GM12878 (cell line): Measurements from ENCODE around the gene LPIN2. TPM values are rescaled to one million over a fixed set of nuclear protein-coding genes. Genes with fewer than 3 reads are reported as not detected.

Source experiments
- ATAC-seq: fragments of 200-7000 bp; cut with Tn5 transposase; 3 replicates; pipeline ENCODE4 v1.9.1; 2020; ENCODE audit warnings: mild to moderate bottlenecking, moderate library complexity
- BruUV-seq: library from RNA; stranded (reverse); fragments of 400-500 nt; replicated peaks from 2 replicates; lab custom pipeline; 2021; lab: Mats Ljungman, UMichigan
- CTCF ChIA-PET: fragments of 300-600 bp; sonication (Branson Sonifier 250); formaldehyde crosslinking; extraction: SDS; loops from one replicate; lab custom pipeline; 2021; ENCODE audit warnings: inconsistent platforms; lab: Yijun Ruan, JAX
- POLR2A ChIA-PET: fragments of 350-600 bp; formaldehyde crosslinking; extraction: SDS; loops from one replicate; lab custom pipeline; 2021; ENCODE audit warnings: inconsistent platforms; lab: Charles Lee
- RAD21 ChIA-PET: fragments of 300-600 bp; sonication (Branson Sonifier 250); formaldehyde crosslinking; loops from one replicate; lab custom pipeline; 2023; ENCODE audit warnings: antibody characterized with exemption; ENCODE audit not compliant: unreplicated experiment; lab: Charles Lee
- SMC1A ChIA-PET: fragments of 300-600 bp; sonication (Branson Sonifier 250); formaldehyde crosslinking; loops from one replicate; lab custom pipeline; 2023; ENCODE audit not compliant: unreplicated experiment, uncharacterized antibody; lab: Charles Lee
- DNase-seq: peaks from one replicate; pipeline ENCODE4 v3.0.0-alpha.2; 2011; ENCODE audit warnings: low read depth, low spot score
- FAIRE-seq: peaks from 3 replicates; lab custom pipeline; 2011; peaks lifted over from hg19 to GRCh38; lab: Jason Lieb, UNC
- H2AFZ ChIP-seq: 2 replicates; pipeline ENCODE4 v1.6.0; 2011; ENCODE audit warnings: low read depth, low read length, control low read depth; ENCODE audit not compliant: control insufficient read depth
- H3K27ac ChIP-seq: 2 replicates; pipeline ENCODE4 v1.5.1; 2011; ENCODE audit warnings: control low read depth; ENCODE audit not compliant: control insufficient read depth, insufficient read depth
- H3K27me3 ChIP-seq, 2 experiments: replicated peaks in 1 of 2; 2 replicates each; pipeline versions ENCODE4 v1.6.0 to v1.6.1; 2011; ENCODE audit warnings: low read length in 1 of 2; ENCODE audit not compliant: control insufficient read depth in 2 of 2, insufficient read depth in 2 of 2
- H3K36me3 ChIP-seq, 2 experiments: 2 replicates each; pipeline ENCODE4 v1.5.1; 2011; ENCODE audit warnings: low read length in 1 of 2; ENCODE audit not compliant: control insufficient read depth in 2 of 2, insufficient read depth in 2 of 2
- H3K4me1 ChIP-seq: 2 replicates; pipeline ENCODE4 v1.6.1; 2011; ENCODE audit warnings: mild to moderate bottlenecking, low read length, moderate library complexity, mixed read lengths; ENCODE audit not compliant: control insufficient read depth, insufficient read depth
- H3K4me2 ChIP-seq: 2 replicates; pipeline ENCODE4 v1.6.0; 2011; ENCODE audit warnings: control low read depth; ENCODE audit not compliant: control insufficient read depth, insufficient read depth
- H3K4me3 ChIP-seq: fragments of 200-600 bp; sonication (generic); 2 replicates; pipeline ENCODE4 v1.5.1; 2016
- H3K79me2 ChIP-seq: 2 replicates; pipeline ENCODE4 v1.6.0; 2011; ENCODE audit warnings: low read length; ENCODE audit not compliant: control insufficient read depth, insufficient read depth
- H3K9ac ChIP-seq: 2 replicates; pipeline ENCODE4 v1.8.0; 2011; ENCODE audit warnings: low read length, control low read depth, mixed read lengths; ENCODE audit not compliant: control insufficient read depth, insufficient read depth
- H3K9me3 ChIP-seq: replicated peaks from 3 replicates; pipeline ENCODE4 v1.5.1; 2011; ENCODE audit warnings: mild to moderate bottlenecking, low read length; ENCODE audit not compliant: control insufficient read depth, insufficient read depth
- H4K20me1 ChIP-seq: 2 replicates; pipeline ENCODE4 v1.6.0; 2011; ENCODE audit not compliant: control insufficient read depth, insufficient read depth
- ASH2L ChIP-seq: fragments of 300-600, 200-600 bp; sonication (generic); IDR thresholded peaks from 2 replicates; pipeline ENCODE4 v1.6.1; 2017; ENCODE audit warnings: low read depth, mild to moderate bottlenecking, borderline replicate concordance
- ATF7 ChIP-seq: fragments of 450-650 bp; IDR thresholded peaks from 2 replicates; pipeline ENCODE4 v1.6.1; 2016; ENCODE audit warnings: low read depth, mild to moderate bottlenecking
- BCL11A ChIP-seq: IDR thresholded peaks from 2 replicates; pipeline ENCODE4 v1.6.1; 2011; ENCODE audit warnings: low read depth, low read length
- CBX3 ChIP-seq: fragments of 200-600 bp; sonication (generic); IDR thresholded peaks from 2 replicates; pipeline ENCODE4 v1.6.1; 2016; ENCODE audit warnings: low read depth, borderline replicate concordance
- ETV6 ChIP-seq, 2 experiments: fragments of 450-650 bp in 1 of 2; IDR thresholded peaks in 1 of 2; conservative IDR thresholded peaks in 1 of 2; 2 replicates each; pipeline ENCODE4 v1.6.1; 2014; ENCODE audit warnings: antibody characterized with exemption in 1 of 2, borderline replicate concordance in 1 of 2, low read depth in 1 of 2, mild to moderate bottlenecking in 1 of 2, moderate library complexity in 1 of 2
- GATAD2B ChIP-seq: fragments of 450-650 bp; conservative IDR thresholded peaks from 2 replicates; pipeline ENCODE4 v1.6.1; 2017; ENCODE audit warnings: low read depth, mild to moderate bottlenecking, moderate library complexity
- KDM1A ChIP-seq: fragments of 200-600 bp; sonication (generic); IDR thresholded peaks from 2 replicates; pipeline ENCODE4 v1.6.1; 2016; ENCODE audit warnings: borderline replicate concordance
- MEF2A ChIP-seq: IDR thresholded peaks from 2 replicates; pipeline ENCODE4 v1.6.1; 2011; ENCODE audit warnings: low read depth, mild to moderate bottlenecking, low read length, moderate library complexity; ENCODE audit not compliant: insufficient read depth
- RAD21 ChIP-seq: IDR thresholded peaks from 2 replicates; pipeline ENCODE4 v1.6.1; 2011; ENCODE audit warnings: mild to moderate bottlenecking, low read depth, low read length, moderate library complexity; ENCODE audit not compliant: insufficient read depth
- RB1 ChIP-seq: fragments of 450-650 bp; formaldehyde crosslinking; IDR thresholded peaks from 2 replicates; pipeline ENCODE4 v1.6.1; 2017; ENCODE audit warnings: mild to moderate bottlenecking, borderline replicate concordance
- RUNX3 ChIP-seq: IDR thresholded peaks from 2 replicates; pipeline ENCODE4 v1.6.1; 2012; ENCODE audit warnings: low read length, inconsistent platforms
- SIX5 ChIP-seq: IDR thresholded peaks from 2 replicates; pipeline ENCODE4 v1.6.1; 2011; ENCODE audit warnings: mild to moderate bottlenecking, low read depth, low read length, moderate library complexity; ENCODE audit not compliant: severe bottlenecking
- TARDBP ChIP-seq: IDR thresholded peaks from 2 replicates; pipeline ENCODE4 v1.6.1; 2016; ENCODE audit warnings: borderline replicate concordance
- TCF7 ChIP-seq: IDR thresholded peaks from 2 replicates; pipeline ENCODE4 v1.6.1; 2014; ENCODE audit warnings: antibody characterized with exemption, borderline replicate concordance
- WRNIP1 ChIP-seq: IDR thresholded peaks from 2 replicates; pipeline ENCODE4 v1.6.1; 2011; ENCODE audit warnings: low read depth, low read length, improper control_type of control experiment, borderline replicate concordance
- YY1 ChIP-seq: IDR thresholded peaks from 2 replicates; pipeline ENCODE4 v1.6.1; 2011; ENCODE audit warnings: low read depth, mild to moderate bottlenecking, low read length
- ZNF207 ChIP-seq: fragments of 450-650 bp; IDR thresholded peaks from 2 replicates; pipeline ENCODE4 v1.6.1; 2014; ENCODE audit warnings: antibody characterized with exemption, mild to moderate bottlenecking, borderline replicate concordance
- ZNF24 ChIP-seq: fragments of 450-650 bp; IDR thresholded peaks from 2 replicates; pipeline ENCODE4 v1.6.1; 2017; ENCODE audit warnings: antibody characterized with exemption, mild to moderate bottlenecking
- ZNF274 ChIP-seq: IDR thresholded peaks from one replicate; pipeline ENCODE4 v1.8.0; 2011; ENCODE audit not compliant: insufficient read length, insufficient read depth
- WGBS: methylation state at CpG from one replicate; pipeline ENCODE4 v1.1.6; 2016; ENCODE audit warnings: low lambda C conversion rate; ENCODE audit not compliant: insufficient replicate concordance, insufficient coverage; ENCODE audit errors: missing lambda C conversion rate; 5-methylcytosine and 5-hydroxymethylcytosine counted together
- in situ Hi-C: fragments of 300-500 bp; cut with MboI; formaldehyde crosslinking; loops from 9 replicates; pipeline ENCODE4 v1.14.3; 2018; ENCODE audit warnings: mixed read lengths
- intact Hi-C: fragments of 100-400 bp; cut with micrococcal nuclease; formaldehyde crosslinking; loops from one replicate; pipeline ENCODE4 v1.14.2; 2022; ENCODE audit not compliant: unreplicated experiment
- polyA plus RNA-seq, 11 experiments: library from polyadenylated mRNA; depleted of rRNA in 4 of 11; unstranded in 6 of 11; stranded (reverse) in 5 of 11; fragments of >200 nt; fragmentation: Nextera tagmentation in 4 of 11; fragmentation: Illumina TruSeq in 1 of 11; extraction: Ambion mirVana in 4 of 11; extraction: Trizol in 1 of 11; gene quantifications; 1 replicate in 1 of 11; 2 replicates in 10 of 11; pipeline versions ENCODE4 v1.2.1 to v1.2.3, GENCODE V29; 2011 to 2016; ENCODE audit warnings: inconsistent platforms in 2 of 11, missing spikeins in 2 of 11, low read depth in 1 of 11
- total RNA-seq, 4 experiments: library from RNA; depleted of rRNA in 3 of 4; stranded (reverse); fragments of >200 nt in 3 of 4; fragmentation: Illumina TruSeq in 1 of 4; extraction: Trizol in 1 of 4; gene quantifications; 2 replicates each; pipeline versions ENCODE4 v1.2.1 to v1.2.3, GENCODE V29; 2013 to 2021

The LPIN2 gene
- total and polyA plus RNA-seq, 10 of the 15 experiments (the other 5 are each of a cell fraction or from before 2014, with no cell fraction given) = 4.1 to 28.0 (median 15.9) TPM

GRCh38 chr18:3052411-3052758 lies 39.4 kb upstream of the LPIN2 start:
- H3K4me3 ChIP-seq = no peak overlapping the region
- no peaks in the 10 kb centered on the region for H3K36me3 ChIP-seq
- ChIA-PET POLR2A (interaction anchor here (0.6 kb wide), 1 partner anchor 91 kb away, joined by 4 read pairs; no protein-coding TSS in a partner anchor), RAD21 (no interaction called here), CTCF (no interaction called here), SMC1A (interaction anchor here (0.6 kb wide), 1 partner anchor 143 kb away, joined by 3 read pairs; no protein-coding TSS in a partner anchor)
- no peak overlapping the region for H2AFZ ChIP-seq
- intact Hi-C loops (no loop called here), in situ Hi-C loops (no loop called here)
- H3K79me2 ChIP-seq = no peaks in the 10 kb centered on the region
- no peaks in the 10 kb centered on the region for H3K9me3 ChIP-seq
- DNase-seq (no peak), FAIRE-seq (no peak), ATAC-seq (no peak)
- no TSS peak for BruUV-seq
- no peak overlapping the region for H3K9ac ChIP-seq
- no peak overlapping the region for H3K27ac ChIP-seq
- WGBS = 41% methylated on average over 2 of the region's 2 CpGs
- no peak overlapping the region for H3K4me2 ChIP-seq
- no peaks in the 10 kb centered on the region for H3K4me1 ChIP-seq
- no peaks in the 10 kb centered on the region for H3K27me3 ChIP-seq
- H4K20me1 ChIP-seq = no peaks in the 10 kb centered on the region
- no peak for TF ChIP-seq ATF7
- no peak for TF ChIP-seq TARDBP
- no peak for TF ChIP-seq TCF7
- TF ChIP-seq ASH2L = no peak
- no peak for TF ChIP-seq ZNF274

- no peaks in the 10 kb centered on the region for H3K36me3 ChIP-seq
- no peaks in the 10 kb centered on the region for H3K4me1 ChIP-seq
- POLR2A ChIA-PET = interaction anchor here (0.6 kb wide), 1 partner anchor 90 kb away, joined by 4 read pairs; no protein-coding TSS in a partner anchor
- H3K27me3 ChIP-seq = no peaks in the 10 kb centered on the region
- no peak overlapping the region for H3K27ac ChIP-seq
- H3K9me3 ChIP-seq = no peaks in the 10 kb centered on the region
- H3K9ac ChIP-seq = no peak overlapping the region
- BruUV-seq = no TSS peak
- H3K4me2 ChIP-seq = no peak overlapping the region
- no peaks in the 10 kb centered on the region for H4K20me1 ChIP-seq
- H3K79me2 ChIP-seq = no peaks in the 10 kb centered on the region
- no peak for DNase-seq
- RAD21 ChIA-PET = no interaction called here
- WGBS = 52% methylated on average over 8 of the region's 8 CpGs
- SMC1A ChIA-PET = interaction anchor here (0.6 kb wide), 1 partner anchor 143 kb away, joined by 3 read pairs; no protein-coding TSS in a partner anchor
- ATAC-seq = no peak
- in situ Hi-C loops = no loop called here
- FAIRE-seq = no peak
- CTCF ChIA-PET = no interaction called here
- intact Hi-C loops = no loop called here
- H3K4me3 ChIP-seq = no peak overlapping the region
- no peak overlapping the region for H2AFZ ChIP-seq
- no peak for TF ChIP-seq ETV6 (conservative IDR thresholded peaks at IDR 0.05 in 1 of 2, IDR thresholded peaks at IDR 0.05 in 1 of 2; ENCODE audit: borderline replicate concordance in 1 of 2, low read depth in 1 of 2)
- TF ChIP-seq MEF2A = no peak
- TF ChIP-seq ZNF24 = no peak
- no peak for TF ChIP-seq SIX5
- TF ChIP-seq YY1 = no peak
- TF ChIP-seq RAD21 = no peak
- no peak for TF ChIP-seq ASH2L
- no peak for TF ChIP-seq WRNIP1
- TF ChIP-seq KDM1A = no peak
- no peak for TF ChIP-seq CBX3
- no peak for TF ChIP-seq BCL11A
- TF ChIP-seq GATAD2B = no peak
- no peak for TF ChIP-seq RUNX3
- no peak for TF ChIP-seq RB1
- TF ChIP-seq ZNF207 = no peak
These were observed 38.9 kb upstream of the LPIN2 start for GRCh38 chr18:3051718-3052410.
